ENCODE measurements around the gene ACSM4.

Gene ACSM4

GRCh38 chr12:7339675-7340074 lies 35.8 kb downstream of the ACSM4 start:
- no peak overlapping the region for H3K9ac ChIP-seq (ENCODE audit: low read depth, low read length)
- H3K27me3 ChIP-seq (ENCODE audit: control insufficient read depth, insufficient read depth, low read length): no peaks in the 10 kb centered on the region
- no peaks in the 10 kb centered on the region for H3K4me1 ChIP-seq (ENCODE audit: control insufficient read depth, insufficient read depth, low read length)
- H3K4me3 ChIP-seq (ENCODE audit: low read depth, low read length): no peak overlapping the region
- H3K9me3 ChIP-seq (ENCODE audit: control insufficient read depth, insufficient read depth, low read length): peaks cover 2% of the 10 kb centered on the region
- no peaks in the 10 kb centered on the region for H3K36me3 ChIP-seq (ENCODE audit: control insufficient read depth, insufficient read depth, low read length)

GRCh38 chr12:7344833-7345606 lies 41.1 kb downstream of the ACSM4 start:
- Histone ChIP-seq H3K9ac (ENCODE audit: low read depth, low read length) (no peak overlapping the region), H3K4me1 (ENCODE audit: control insufficient read depth, insufficient read depth, low read length) (no peaks in the 10 kb centered on the region), H3K36me3 (ENCODE audit: control insufficient read depth, insufficient read depth, low read length) (no peaks in the 10 kb centered on the region), H3K4me3 (ENCODE audit: low read depth, low read length) (no peak overlapping the region), H3K27me3 (ENCODE audit: control insufficient read depth, insufficient read depth, low read length) (no peaks in the 10 kb centered on the region), H3K9me3 (ENCODE audit: control insufficient read depth, insufficient read depth, low read length) (peaks cover 8% of the 10 kb centered on the region)

- peaks cover 8% of the 10 kb centered on the region for H3K9me3 ChIP-seq (ENCODE audit: control insufficient read depth, insufficient read depth, low read length)
- no peak overlapping the region for H3K4me3 ChIP-seq (ENCODE audit: low read depth, low read length)
- no peaks in the 10 kb centered on the region for H3K27me3 ChIP-seq (ENCODE audit: control insufficient read depth, insufficient read depth, low read length)
- H3K36me3 ChIP-seq (ENCODE audit: control insufficient read depth, insufficient read depth, low read length): no peaks in the 10 kb centered on the region
- H3K9ac ChIP-seq (ENCODE audit: low read depth, low read length): no peak overlapping the region
- H3K4me1 ChIP-seq (ENCODE audit: control insufficient read depth, insufficient read depth, low read length): no peaks in the 10 kb centered on the region
Observed at GRCh38 chr12:7346551-7347225, 42.8 kb downstream of the ACSM4 start.

GRCh38 chr12:7349418-7349817 lies 45.5 kb downstream of the ACSM4 start:
- Histone ChIP-seq H3K9ac (ENCODE audit: low read depth, low read length) (no peak overlapping the region), H3K36me3 (ENCODE audit: control insufficient read depth, insufficient read depth, low read length) (no peaks in the 10 kb centered on the region), H3K4me3 (ENCODE audit: low read depth, low read length) (no peak overlapping the region), H3K27me3 (ENCODE audit: control insufficient read depth, insufficient read depth, low read length) (no peaks in the 10 kb centered on the region), H3K4me1 (ENCODE audit: control insufficient read depth, insufficient read depth, low read length) (no peaks in the 10 kb centered on the region), H3K9me3 (ENCODE audit: control insufficient read depth, insufficient read depth, low read length) (peaks cover 8% of the 10 kb centered on the region)

- Histone ChIP-seq H3K27me3 (ENCODE audit: control insufficient read depth, insufficient read depth, low read length) (no peaks in the 10 kb centered on the region), H3K4me1 (ENCODE audit: control insufficient read depth, insufficient read depth, low read length) (no peaks in the 10 kb centered on the region), H3K9ac (ENCODE audit: low read depth, low read length) (no peak overlapping the region), H3K4me3 (ENCODE audit: low read depth, low read length) (no peak overlapping the region), H3K9me3 (ENCODE audit: control insufficient read depth, insufficient read depth, low read length) (no peaks in the 10 kb centered on the region), H3K36me3 (ENCODE audit: control insufficient read depth, insufficient read depth, low read length) (no peaks in the 10 kb centered on the region)
Observed at GRCh38 chr12:7351177-7351576, 47.3 kb downstream of the ACSM4 start.

- Histone ChIP-seq H3K9ac (ENCODE audit: low read depth, low read length) (no peak overlapping the region), H3K27me3 (ENCODE audit: control insufficient read depth, insufficient read depth, low read length) (no peaks in the 10 kb centered on the region), H3K36me3 (ENCODE audit: control insufficient read depth, insufficient read depth, low read length) (no peaks in the 10 kb centered on the region), H3K9me3 (ENCODE audit: control insufficient read depth, insufficient read depth, low read length) (no peaks in the 10 kb centered on the region), H3K4me1 (ENCODE audit: control insufficient read depth, insufficient read depth, low read length) (no peaks in the 10 kb centered on the region), H3K4me3 (ENCODE audit: low read depth, low read length) (no peak overlapping the region)
Observed at GRCh38 chr12:7352661-7353060, 48.8 kb downstream of the ACSM4 start.

GRCh38 chr12:7354529-7354928 lies 50.7 kb downstream of the ACSM4 start:
- H3K27me3 ChIP-seq (ENCODE audit: control insufficient read depth, insufficient read depth, low read length): no peaks in the 10 kb centered on the region
- H3K9me3 ChIP-seq (ENCODE audit: control insufficient read depth, insufficient read depth, low read length): no peaks in the 10 kb centered on the region
- no peaks in the 10 kb centered on the region for H3K36me3 ChIP-seq (ENCODE audit: control insufficient read depth, insufficient read depth, low read length)
- no peak overlapping the region for H3K9ac ChIP-seq (ENCODE audit: low read depth, low read length)
- H3K4me1 ChIP-seq (ENCODE audit: control insufficient read depth, insufficient read depth, low read length): no peaks in the 10 kb centered on the region
- no peak overlapping the region for H3K4me3 ChIP-seq (ENCODE audit: low read depth, low read length)

GRCh38 chr12:7361265-7361664 lies 57.4 kb downstream of the ACSM4 start:
- H3K36me3 ChIP-seq (ENCODE audit: control insufficient read depth, insufficient read depth, low read length): no peaks in the 10 kb centered on the region
- no peaks in the 10 kb centered on the region for H3K9me3 ChIP-seq (ENCODE audit: control insufficient read depth, insufficient read depth, low read length)
- H3K27me3 ChIP-seq (ENCODE audit: control insufficient read depth, insufficient read depth, low read length): no peaks in the 10 kb centered on the region
- H3K4me1 ChIP-seq (ENCODE audit: control insufficient read depth, insufficient read depth, low read length): no peaks in the 10 kb centered on the region
- H3K9ac ChIP-seq (ENCODE audit: low read depth, low read length): no peak overlapping the region
- no peak overlapping the region for H3K4me3 ChIP-seq (ENCODE audit: low read depth, low read length)

GRCh38 chr12:7362734-7363133 lies 58.9 kb downstream of the ACSM4 start:
- no peaks in the 10 kb centered on the region for H3K36me3 ChIP-seq (ENCODE audit: control insufficient read depth, insufficient read depth, low read length)
- no peak overlapping the region for H3K4me3 ChIP-seq (ENCODE audit: low read depth, low read length)
- no peaks in the 10 kb centered on the region for H3K9me3 ChIP-seq (ENCODE audit: control insufficient read depth, insufficient read depth, low read length)
- no peaks in the 10 kb centered on the region for H3K27me3 ChIP-seq (ENCODE audit: control insufficient read depth, insufficient read depth, low read length)
- H3K4me1 ChIP-seq (ENCODE audit: control insufficient read depth, insufficient read depth, low read length): no peaks in the 10 kb centered on the region
- H3K9ac ChIP-seq (ENCODE audit: low read depth, low read length): no peak overlapping the region

GRCh38 chr12:7369274-7369729 lies 65.4 kb downstream of the ACSM4 start:
- Histone ChIP-seq H3K9me3 (ENCODE audit: control insufficient read depth, insufficient read depth, low read length) (no peaks in the 10 kb centered on the region), H3K4me3 (ENCODE audit: low read depth, low read length) (no peak overlapping the region), H3K36me3 (ENCODE audit: control insufficient read depth, insufficient read depth, low read length) (no peaks in the 10 kb centered on the region), H3K9ac (ENCODE audit: low read depth, low read length) (no peak overlapping the region), H3K4me1 (ENCODE audit: control insufficient read depth, insufficient read depth, low read length) (no peaks in the 10 kb centered on the region), H3K27me3 (ENCODE audit: control insufficient read depth, insufficient read depth, low read length) (peaks cover 3% of the 10 kb centered on the region)

- no peaks in the 10 kb centered on the region for H3K9me3 ChIP-seq (ENCODE audit: control insufficient read depth, insufficient read depth, low read length)
- H3K27me3 ChIP-seq (ENCODE audit: control insufficient read depth, insufficient read depth, low read length): peaks cover 3% of the 10 kb centered on the region
- no peak overlapping the region for H3K4me3 ChIP-seq (ENCODE audit: low read depth, low read length)
- no peaks in the 10 kb centered on the region for H3K36me3 ChIP-seq (ENCODE audit: control insufficient read depth, insufficient read depth, low read length)
- H3K4me1 ChIP-seq (ENCODE audit: control insufficient read depth, insufficient read depth, low read length): no peaks in the 10 kb centered on the region
- no peak overlapping the region for H3K9ac ChIP-seq (ENCODE audit: low read depth, low read length)
Observed at GRCh38 chr12:7373226-7373625, 69.4 kb downstream of the ACSM4 start.

Data from iPS-15b (cell line).